Mononuclear cell (primary cell): ENCODE measurements around the gene ANO7. TPM values are rescaled to one million over a fixed set of nuclear protein-coding genes. Genes with fewer than 3 reads are reported as not detected.

Source experiments
- H3K27me3 ChIP-seq: 2 replicates; pipeline ENCODE4 v1.6.0; 2011; ENCODE audit warnings: low read length, control low read depth; ENCODE audit not compliant: insufficient read depth
- H3K4me1 ChIP-seq: 2 replicates; pipeline ENCODE4 v1.5.1; 2011; ENCODE audit warnings: mild to moderate bottlenecking, low read length, control low read depth; ENCODE audit not compliant: insufficient read depth
- H3K4me3 ChIP-seq: 2 replicates; pipeline ENCODE4 v1.5.1; 2011; ENCODE audit warnings: mild to moderate bottlenecking, low read length, moderate library complexity
- H3K9me3 ChIP-seq: 2 replicates; pipeline ENCODE4 v1.5.1; 2011; ENCODE audit warnings: low read depth, mild to moderate bottlenecking, control low read depth, low read length
- total RNA-seq: library from RNA; depleted of rRNA; stranded (reverse); fragments of >200 nt; gene quantifications from one replicate; pipeline ENCODE4 v1.2.3, GENCODE V29; 2012

The ANO7 gene
- total RNA-seq, 1 donor = 0.10 TPM

DNA sequence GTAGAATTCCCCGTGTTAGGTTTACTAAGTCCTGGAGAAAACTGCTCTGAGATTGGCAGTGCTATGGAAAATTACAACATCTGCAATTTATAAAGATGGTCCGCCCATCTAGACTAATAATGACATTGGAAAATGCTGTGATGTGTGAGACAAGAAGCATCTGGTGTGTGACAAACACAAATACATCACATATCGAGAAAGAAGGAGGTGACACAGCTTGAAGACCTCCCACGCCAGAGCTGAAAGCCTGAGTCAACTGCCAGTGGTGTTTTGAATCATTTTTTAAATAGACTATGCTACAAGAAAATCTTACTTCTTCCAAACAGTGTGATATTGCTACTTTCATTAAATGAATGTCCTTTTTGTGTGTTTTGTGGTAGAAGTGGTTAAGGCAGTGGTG lies 8.6 kb upstream of the ANO7 start:
- Histone ChIP-seq H3K9me3 (no peaks in the 10 kb centered on the region), H3K4me3 (no peak overlapping the region), H3K4me1 (no peaks in the 10 kb centered on the region), H3K27me3 (no peaks in the 10 kb centered on the region)

DNA sequence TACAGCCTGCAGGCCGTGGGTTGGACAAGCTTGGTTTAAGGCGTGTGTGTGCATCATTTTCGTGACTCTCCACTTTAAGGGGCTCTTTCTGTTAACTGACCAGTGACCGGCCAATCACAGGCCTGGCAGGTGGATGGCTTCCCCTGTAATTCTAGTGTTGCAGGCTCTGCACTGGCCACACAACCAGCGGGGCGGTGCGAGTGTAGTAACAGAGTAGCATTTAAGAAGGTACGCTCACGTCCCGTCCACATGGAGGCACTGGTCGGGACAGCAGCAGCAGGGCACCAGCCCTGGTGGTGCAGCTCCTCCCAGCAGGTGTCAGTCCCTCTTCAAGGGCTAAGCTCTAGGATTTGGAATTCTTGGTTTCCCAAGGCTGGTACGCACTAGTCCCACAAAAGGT lies 8.0 kb upstream of the ANO7 start:
- Histone ChIP-seq H3K9me3 (no peaks in the 10 kb centered on the region), H3K4me1 (no peaks in the 10 kb centered on the region), H3K27me3 (no peaks in the 10 kb centered on the region), H3K4me3 (no peak overlapping the region)

DNA sequence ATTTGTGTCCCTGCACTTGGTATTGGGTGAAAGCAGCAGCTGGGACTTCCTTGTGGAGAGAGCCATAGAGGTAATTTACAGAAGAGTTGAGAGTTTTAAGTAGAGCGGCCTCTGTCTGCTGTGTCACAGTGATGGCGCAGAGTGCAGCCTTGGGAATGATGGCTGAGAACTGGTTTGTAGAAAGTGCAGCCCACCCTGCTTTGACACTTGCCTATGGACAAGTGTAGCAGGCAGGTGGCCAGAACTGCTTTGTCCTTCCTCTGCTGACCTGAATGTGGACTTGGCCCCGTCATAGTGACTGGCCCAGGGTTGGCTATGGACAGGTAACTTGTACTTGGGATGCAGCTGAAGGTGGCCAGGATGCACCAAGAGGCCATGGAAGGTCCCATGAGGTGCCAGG lies 6.4 kb upstream of the ANO7 start:
- Histone ChIP-seq H3K4me3 (no peak overlapping the region), H3K27me3 (no peaks in the 10 kb centered on the region), H3K4me1 (no peaks in the 10 kb centered on the region), H3K9me3 (no peaks in the 10 kb centered on the region)

DNA sequence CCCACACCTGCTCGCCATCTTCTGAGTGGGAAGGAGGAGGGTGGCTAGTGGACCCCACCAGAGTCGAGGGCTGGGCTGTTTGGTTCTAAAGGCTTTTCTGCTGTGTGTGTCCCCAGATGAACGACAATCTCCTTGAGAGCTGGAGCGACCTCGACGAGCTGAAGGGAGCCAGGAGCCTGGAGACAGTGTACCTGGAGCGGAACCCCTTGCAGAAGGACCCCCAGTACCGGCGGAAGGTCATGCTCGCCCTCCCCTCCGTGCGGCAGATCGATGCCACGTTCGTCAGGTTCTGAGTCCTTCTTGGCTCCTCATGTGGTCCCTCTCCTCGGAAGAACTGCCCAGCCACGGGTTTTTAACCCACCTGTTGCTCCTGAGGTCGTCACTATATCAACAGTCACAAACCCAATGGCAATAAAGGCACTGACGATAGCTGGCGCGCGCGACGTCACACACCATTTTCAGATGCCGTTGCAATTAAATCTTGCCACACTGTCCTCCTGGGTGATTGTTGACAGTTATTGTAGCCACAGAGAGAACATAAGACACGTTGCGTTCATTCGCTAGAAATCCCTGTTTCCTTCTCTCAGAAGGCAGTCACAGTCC lies 5.8 kb upstream of the ANO7 start:
- no peaks in the 10 kb centered on the region for H3K4me1 ChIP-seq
- H3K4me3 ChIP-seq = no peak overlapping the region
- H3K27me3 ChIP-seq = no peaks in the 10 kb centered on the region
- no peaks in the 10 kb centered on the region for H3K9me3 ChIP-seq

DNA sequence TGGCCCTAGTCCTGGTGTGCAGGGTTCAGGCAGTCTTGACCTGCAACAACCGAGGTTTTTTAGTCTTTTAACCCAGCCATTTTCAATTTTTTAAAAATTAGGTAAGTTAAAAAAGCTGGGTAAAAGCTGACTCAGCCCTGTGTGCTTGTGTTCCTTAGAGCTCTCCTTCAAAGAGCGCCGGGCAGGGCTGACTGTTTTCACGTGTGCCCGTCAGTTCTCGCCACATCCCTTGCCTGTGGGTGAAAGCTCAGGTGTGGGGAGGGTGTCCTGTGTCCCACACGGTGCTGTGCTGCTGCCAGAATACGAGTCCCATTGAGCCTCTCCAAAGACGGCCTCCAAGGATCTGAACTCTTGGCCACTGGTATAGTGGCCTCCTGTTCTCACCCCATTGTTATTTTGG lies 5.3 kb upstream of the ANO7 start:
- H3K4me3 ChIP-seq = no peak overlapping the region
- H3K9me3 ChIP-seq = no peaks in the 10 kb centered on the region
- H3K27me3 ChIP-seq = no peaks in the 10 kb centered on the region
- H3K4me1 ChIP-seq = no peaks in the 10 kb centered on the region

DNA sequence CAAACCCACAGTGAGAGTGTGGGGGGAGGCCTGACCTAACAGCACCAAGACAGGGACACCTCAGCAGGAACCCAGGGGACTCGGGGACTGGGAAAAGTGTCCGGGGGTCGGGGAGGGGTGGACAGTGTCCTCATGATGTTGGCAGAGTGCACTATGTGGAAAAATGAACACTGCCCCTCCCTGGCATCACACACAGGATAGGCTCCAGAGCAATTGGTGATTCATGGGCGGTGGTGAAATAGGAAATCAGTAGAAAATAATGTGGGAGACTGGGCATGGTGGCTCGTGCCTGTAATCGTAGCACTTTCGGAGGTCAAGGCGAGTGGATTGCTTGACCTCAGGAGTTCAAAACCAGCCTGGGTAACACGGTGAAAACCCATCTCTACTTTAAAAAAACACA lies 3.6 kb upstream of the ANO7 start:
- no peaks in the 10 kb centered on the region for H3K9me3 ChIP-seq
- no peaks in the 10 kb centered on the region for H3K27me3 ChIP-seq
- H3K4me3 ChIP-seq = no peak overlapping the region

GRCh38 chr2:241185961-241186360 lies 2.5 kb upstream of the ANO7 start:
- no peaks in the 10 kb centered on the region for H3K9me3 ChIP-seq
- no peak overlapping the region for H3K4me3 ChIP-seq
- no peaks in the 10 kb centered on the region for H3K27me3 ChIP-seq
- no peaks in the 10 kb centered on the region for H3K4me1 ChIP-seq

More for the DNA sequence above, 3.6 kb upstream of the ANO7 start:
- no peaks in the 10 kb centered on the region for H3K4me1 ChIP-seq

- Histone ChIP-seq H3K27me3 (no peaks in the 10 kb centered on the region), H3K4me3 (no peak overlapping the region), H3K9me3 (no peaks in the 10 kb centered on the region), H3K4me1 (no peaks in the 10 kb centered on the region)
Observed at GRCh38 chr2:241187101-241187917, 1.2 kb upstream of the ANO7 start.

- Histone ChIP-seq H3K9me3 (no peaks in the 10 kb centered on the region), H3K27me3 (no peaks in the 10 kb centered on the region), H3K4me3 (no peak overlapping the region), H3K4me1 (no peaks in the 10 kb centered on the region)
Observed at GRCh38 chr2:241187918-241188234, 601 bp upstream of the ANO7 start.

- Histone ChIP-seq H3K4me1 (no peaks in the 10 kb centered on the region), H3K27me3 (no peaks in the 10 kb centered on the region), H3K9me3 (no peaks in the 10 kb centered on the region), H3K4me3 (no peak overlapping the region)
Observed at GRCh38 chr2:241189093-241189855, 797 bp downstream of the ANO7 start.

- H3K27me3 ChIP-seq = no peaks in the 10 kb centered on the region
- H3K4me3 ChIP-seq = no peak overlapping the region
- no peaks in the 10 kb centered on the region for H3K9me3 ChIP-seq
- no peaks in the 10 kb centered on the region for H3K4me1 ChIP-seq
Observed at GRCh38 chr2:241189856-241190201, 1.4 kb downstream of the ANO7 start.

DNA sequence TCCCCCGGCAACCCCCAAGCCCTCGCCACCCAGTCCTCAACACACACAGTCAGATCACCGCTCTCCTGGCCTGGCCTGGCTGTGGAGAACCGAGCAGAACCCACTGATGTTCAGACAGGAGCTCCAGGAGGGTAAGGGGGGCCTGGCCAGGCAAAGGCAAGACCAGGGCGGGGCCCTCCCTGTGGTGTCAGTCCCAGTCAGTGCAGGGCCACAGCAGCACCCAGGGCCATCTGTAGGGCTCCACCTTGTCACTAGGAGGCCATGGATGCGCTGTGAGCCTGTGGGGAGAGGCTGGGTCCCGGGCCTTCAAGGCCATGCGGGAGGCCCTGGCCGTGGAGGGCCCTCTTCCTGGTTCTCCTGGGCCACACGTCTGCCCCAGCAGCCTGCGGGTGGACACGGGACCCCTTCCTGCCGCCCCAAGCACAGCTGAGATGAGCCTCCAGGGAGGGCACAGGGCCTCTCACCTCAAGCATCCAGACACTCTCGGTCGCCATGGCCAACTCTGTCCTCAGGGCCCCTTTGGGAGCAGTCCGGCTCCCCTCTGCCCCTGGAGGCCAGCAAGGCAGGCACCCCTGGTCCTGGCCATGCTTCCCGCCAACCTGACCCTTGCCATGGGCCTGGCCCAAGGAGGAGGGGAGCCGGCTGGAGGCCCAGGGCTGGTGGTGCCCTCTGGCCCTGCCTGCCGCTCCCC lies 2.0 kb downstream of the ANO7 start:
- Histone ChIP-seq H3K9me3 (no peaks in the 10 kb centered on the region), H3K4me1 (no peaks in the 10 kb centered on the region), H3K27me3 (no peaks in the 10 kb centered on the region), H3K4me3 (no peak overlapping the region)

DNA sequence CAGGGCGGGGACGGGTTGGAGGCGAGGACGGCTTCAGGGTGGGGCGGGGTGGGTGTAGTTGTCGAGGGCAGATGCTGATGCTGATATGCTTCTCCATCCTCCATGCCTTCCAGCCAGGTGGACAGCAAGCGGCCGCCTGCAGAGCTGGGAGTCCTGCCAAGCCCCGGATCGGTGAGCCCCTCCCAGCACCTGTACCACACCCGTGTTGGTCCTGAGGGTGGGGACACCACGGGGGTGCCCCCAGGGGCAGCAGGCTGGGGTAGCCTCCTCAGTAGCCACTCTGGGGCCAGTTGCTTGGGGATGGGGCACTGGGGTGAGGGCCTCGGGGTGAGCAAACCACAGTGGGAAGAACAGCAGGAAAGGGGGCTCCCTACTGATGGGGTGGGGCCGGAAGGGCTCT lies 2.6 kb downstream of the ANO7 start:
- Histone ChIP-seq H3K4me1 (no peaks in the 10 kb centered on the region), H3K4me3 (no peak overlapping the region), H3K27me3 (no peaks in the 10 kb centered on the region), H3K9me3 (no peaks in the 10 kb centered on the region)

GRCh38 chr2:241193271-241193670 lies 4.8 kb downstream of the ANO7 start:
- H3K4me3 ChIP-seq = no peak overlapping the region
- H3K9me3 ChIP-seq = no peaks in the 10 kb centered on the region
- H3K27me3 ChIP-seq = no peaks in the 10 kb centered on the region
- no peaks in the 10 kb centered on the region for H3K4me1 ChIP-seq

DNA sequence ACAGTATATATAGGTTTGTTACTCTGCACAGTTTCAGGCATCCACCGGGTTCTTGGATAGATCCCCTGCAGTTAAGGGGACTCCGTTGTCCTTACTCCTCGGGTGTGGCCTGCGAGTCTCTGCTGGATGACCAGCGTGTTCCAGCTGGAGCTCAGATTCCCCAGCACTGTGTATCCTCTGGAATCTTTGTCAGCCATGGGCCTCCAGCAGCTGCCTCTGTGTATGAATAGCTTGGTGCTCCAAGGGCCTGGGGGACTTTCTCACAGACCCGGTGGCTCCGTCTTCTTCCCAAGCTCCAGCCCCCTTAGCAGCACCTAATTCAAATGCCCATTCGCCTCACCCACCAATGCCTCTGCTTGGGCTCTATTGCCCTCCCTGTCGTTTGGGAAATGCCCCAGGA lies 6.3 kb downstream of the ANO7 start:
- no peaks in the 10 kb centered on the region for H3K9me3 ChIP-seq
- no peaks in the 10 kb centered on the region for H3K4me1 ChIP-seq
- H3K4me3 ChIP-seq = no peak overlapping the region
- H3K27me3 ChIP-seq = no peaks in the 10 kb centered on the region
